Measurements from ENCODE around the gene YBEY.

DNA sequence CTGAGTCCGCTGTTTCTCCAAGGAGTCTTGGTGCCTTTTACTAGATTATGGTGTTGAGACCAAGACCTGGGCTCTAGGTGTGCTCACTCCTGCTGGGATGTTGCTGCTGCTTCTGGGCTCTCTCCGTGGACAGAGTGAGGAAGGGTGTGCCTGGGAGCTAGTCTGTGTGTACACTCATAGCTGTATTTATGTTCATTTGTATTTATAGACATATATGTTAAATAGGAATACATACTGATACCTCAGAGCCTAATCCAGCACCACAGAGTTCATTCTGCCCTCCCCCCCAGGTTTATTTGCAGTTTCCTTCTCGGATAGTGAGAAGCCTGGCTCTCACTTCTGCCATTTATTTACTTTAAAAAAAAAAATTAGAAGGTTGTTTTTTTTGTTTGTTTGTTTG, 50.5 kb downstream of the YBEY start:
- TF ChIP-seq, protein P1, sequence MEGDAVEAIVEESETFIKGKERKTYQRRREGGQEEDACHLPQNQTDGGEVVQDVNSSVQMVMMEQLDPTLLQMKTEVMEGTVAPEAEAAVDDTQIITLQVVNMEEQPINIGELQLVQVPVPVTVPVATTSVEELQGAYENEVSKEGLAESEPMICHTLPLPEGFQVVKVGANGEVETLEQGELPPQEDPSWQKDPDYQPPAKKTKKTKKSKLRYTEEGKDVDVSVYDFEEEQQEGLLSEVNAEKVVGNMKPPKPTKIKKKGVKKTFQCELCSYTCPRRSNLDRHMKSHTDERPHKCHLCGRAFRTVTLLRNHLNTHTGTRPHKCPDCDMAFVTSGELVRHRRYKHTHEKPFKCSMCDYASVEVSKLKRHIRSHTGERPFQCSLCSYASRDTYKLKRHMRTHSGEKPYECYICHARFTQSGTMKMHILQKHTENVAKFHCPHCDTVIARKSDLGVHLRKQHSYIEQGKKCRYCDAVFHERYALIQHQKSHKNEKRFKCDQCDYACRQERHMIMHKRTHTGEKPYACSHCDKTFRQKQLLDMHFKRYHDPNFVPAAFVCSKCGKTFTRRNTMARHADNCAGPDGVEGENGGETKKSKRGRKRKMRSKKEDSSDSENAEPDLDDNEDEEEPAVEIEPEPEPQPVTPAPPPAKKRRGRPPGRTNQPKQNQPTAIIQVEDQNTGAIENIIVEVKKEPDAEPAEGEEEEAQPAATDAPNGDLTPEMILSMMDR (IDR thresholded peaks at IDR 0.05 in 8 of 11, conservative IDR thresholded peaks at IDR 0.05 in 3 of 11) = no peak
- no peak for TF ChIP-seq POLR2A (IDR thresholded peaks at IDR 0.05)
